22Rv1 (cell line): ENCODE data around the gene TRAM2.

ENCODE experiments used
- CTCF ChIP-seq: fragments of 450-650 bp; IDR thresholded peaks from 2 replicates; pipeline ENCODE4 v1.5.1; 2017; ENCODE audit warnings: mild to moderate bottlenecking
- ZFX ChIP-seq: fragments of 450-650 bp; IDR thresholded peaks from 2 replicates; pipeline ENCODE4 v1.6.1; 2017; ENCODE audit warnings: antibody characterized with exemption, borderline replicate concordance

- no peak for TF ChIP-seq CTCF
- no peak for TF ChIP-seq ZFX
Measured at GRCh38 chr6:52576054-52576391, 837 bp downstream of the TRAM2 start.
